ENCODE results near the gene CLC. TPM values are rescaled to one million over a fixed set of nuclear protein-coding genes. Genes with fewer than 3 reads are reported as not detected.

Gene CLC
- total RNA-seq, result not detected in 3 replicates
- long read RNA-seq, result 0 reads

DNA sequence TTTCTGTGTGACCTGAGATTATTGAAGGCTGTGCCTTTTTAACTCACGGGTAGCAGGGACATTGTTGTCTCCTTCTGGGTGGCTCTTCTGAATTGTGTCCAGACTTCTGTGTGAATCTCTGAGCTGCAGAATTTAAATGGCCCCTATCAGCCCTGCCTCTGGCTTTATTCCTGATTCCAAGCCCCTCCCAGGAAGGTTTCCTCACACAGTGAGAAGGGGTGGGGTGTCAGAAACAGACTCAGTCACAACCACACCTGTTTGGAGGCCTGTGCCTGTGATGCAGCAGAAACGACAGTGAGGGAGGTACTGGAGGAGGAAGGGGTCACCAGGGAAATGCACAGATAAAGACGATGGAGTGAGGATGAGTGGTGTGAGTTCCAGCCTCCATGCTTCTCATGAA, at the start of gene CLC:
Gene CLC (minus strand): TSS at position 139 of the 400 bp plus-strand sequence. CDS start 77 bp downstream, at position 62.
- H3K27ac Mint-ChIP-seq (ENCODE audit: unreplicated experiment), result no peak within 1 kb of the TSS
- no peak for DNase-seq (ENCODE audit: low spot score)
- H3K4me3 Mint-ChIP-seq (ENCODE audit: unreplicated experiment), result no peak within 1 kb of the TSS
- H3K9me3 Mint-ChIP-seq (ENCODE audit: low read depth), result peaks cover 7% of the 10 kb centered on the region
- no peaks in the 10 kb centered on the region for H3K36me3 Mint-ChIP-seq (ENCODE audit: low read depth)
- TF ChIP-seq, protein P1, sequence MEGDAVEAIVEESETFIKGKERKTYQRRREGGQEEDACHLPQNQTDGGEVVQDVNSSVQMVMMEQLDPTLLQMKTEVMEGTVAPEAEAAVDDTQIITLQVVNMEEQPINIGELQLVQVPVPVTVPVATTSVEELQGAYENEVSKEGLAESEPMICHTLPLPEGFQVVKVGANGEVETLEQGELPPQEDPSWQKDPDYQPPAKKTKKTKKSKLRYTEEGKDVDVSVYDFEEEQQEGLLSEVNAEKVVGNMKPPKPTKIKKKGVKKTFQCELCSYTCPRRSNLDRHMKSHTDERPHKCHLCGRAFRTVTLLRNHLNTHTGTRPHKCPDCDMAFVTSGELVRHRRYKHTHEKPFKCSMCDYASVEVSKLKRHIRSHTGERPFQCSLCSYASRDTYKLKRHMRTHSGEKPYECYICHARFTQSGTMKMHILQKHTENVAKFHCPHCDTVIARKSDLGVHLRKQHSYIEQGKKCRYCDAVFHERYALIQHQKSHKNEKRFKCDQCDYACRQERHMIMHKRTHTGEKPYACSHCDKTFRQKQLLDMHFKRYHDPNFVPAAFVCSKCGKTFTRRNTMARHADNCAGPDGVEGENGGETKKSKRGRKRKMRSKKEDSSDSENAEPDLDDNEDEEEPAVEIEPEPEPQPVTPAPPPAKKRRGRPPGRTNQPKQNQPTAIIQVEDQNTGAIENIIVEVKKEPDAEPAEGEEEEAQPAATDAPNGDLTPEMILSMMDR (IDR thresholded peaks at IDR 0.05), result no peak
- H3K4me1 Mint-ChIP-seq (ENCODE audit: low read depth), result no peaks in the 10 kb centered on the region
- peaks cover 21% of the 10 kb centered on the region for H3K27me3 Mint-ChIP-seq (ENCODE audit: low read depth)

- Mint-ChIP-seq H3K9me3 (ENCODE audit: low read depth) (no peaks in the 10 kb centered on the region), H3K27me3 (ENCODE audit: low read depth) (peaks cover 35% of the 10 kb centered on the region), H3K36me3 (ENCODE audit: low read depth) (no peaks in the 10 kb centered on the region), H3K27ac (ENCODE audit: unreplicated experiment) (no peak overlapping the region), H3K4me1 (ENCODE audit: low read depth) (no peaks in the 10 kb centered on the region), H3K4me3 (ENCODE audit: unreplicated experiment) (no peak overlapping the region)
- TF ChIP-seq, protein P1 (IDR thresholded peaks at IDR 0.05), result no peak
- no peak for DNase-seq (ENCODE audit: low spot score)
These were observed 43.1 kb upstream of the CLC start for GRCh38 chr19:39780894-39781293.

DNA sequence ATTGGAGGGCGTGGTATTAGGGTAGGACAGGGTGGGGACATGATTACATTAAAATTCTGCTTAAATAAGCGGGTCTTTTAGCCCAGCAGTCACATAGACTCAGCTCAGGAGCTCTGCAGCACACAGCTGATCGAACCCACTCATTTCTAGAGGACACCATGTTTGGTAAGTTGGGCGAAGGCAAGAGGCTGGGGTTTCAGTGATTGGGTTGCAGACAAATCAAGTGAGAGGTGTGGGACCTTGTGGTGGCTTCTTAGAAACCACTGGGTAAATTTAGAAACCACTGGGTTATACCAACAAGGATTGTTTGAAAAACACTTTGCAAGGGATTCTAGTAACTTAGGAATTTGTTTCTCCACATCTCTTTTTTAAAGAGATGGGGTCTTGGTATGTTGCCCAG, 40.9 kb upstream of the CLC start, which contains the start of gene LEUTX:
Gene LEUTX (plus strand): TSS at position 92 of the 400 bp plus-strand sequence. CDS start 67 bp downstream, at position 159.
- TF ChIP-seq, protein P1 (IDR thresholded peaks at IDR 0.05), result no peak
- no peak within 1 kb of the TSS for H3K4me3 Mint-ChIP-seq (ENCODE audit: unreplicated experiment)
- H3K4me1 Mint-ChIP-seq (ENCODE audit: low read depth), result no peaks in the 10 kb centered on the region
- H3K27ac Mint-ChIP-seq (ENCODE audit: unreplicated experiment), result no peak within 1 kb of the TSS
- DNase-seq (ENCODE audit: low spot score), result no peak
- H3K9me3 Mint-ChIP-seq (ENCODE audit: low read depth), result no peaks in the 10 kb centered on the region
- peaks cover 31% of the 10 kb centered on the region for H3K27me3 Mint-ChIP-seq (ENCODE audit: low read depth)
- no peaks in the 10 kb centered on the region for H3K36me3 Mint-ChIP-seq (ENCODE audit: low read depth)

GRCh38 chr19:39768786-39769185, 31.0 kb upstream of the CLC start:
- Mint-ChIP-seq H3K4me3 (ENCODE audit: unreplicated experiment) (no peak overlapping the region), H3K27ac (ENCODE audit: unreplicated experiment) (no peak overlapping the region), H3K36me3 (ENCODE audit: low read depth) (no peaks in the 10 kb centered on the region), H3K27me3 (ENCODE audit: low read depth) (peaks cover 10% of the 10 kb centered on the region), H3K9me3 (ENCODE audit: low read depth) (peaks cover 4% of the 10 kb centered on the region), H3K4me1 (ENCODE audit: low read depth) (no peaks in the 10 kb centered on the region)
- DNase-seq (ENCODE audit: low spot score), result no peak
- TF ChIP-seq, protein P1 (IDR thresholded peaks at IDR 0.05), result no peak

- DNase-seq (ENCODE audit: low spot score), result no peak
- Mint-ChIP-seq H3K9me3 (ENCODE audit: low read depth) (peaks cover 4% of the 10 kb centered on the region), H3K27ac (ENCODE audit: unreplicated experiment) (no peak overlapping the region), H3K4me1 (ENCODE audit: low read depth) (no peaks in the 10 kb centered on the region), H3K36me3 (ENCODE audit: low read depth) (no peaks in the 10 kb centered on the region), H3K4me3 (ENCODE audit: unreplicated experiment) (no peak overlapping the region), H3K27me3 (ENCODE audit: low read depth) (peaks cover 12% of the 10 kb centered on the region)
- TF ChIP-seq, protein P1 (IDR thresholded peaks at IDR 0.05), result no peak
These were observed 30.5 kb upstream of the CLC start for GRCh38 chr19:39768334-39768733.

All from chondrocyte (in vitro differentiated cells).